SK-N-SH (cell line): ENCODE data around the gene RPH3AL. TPM values are rescaled to one million over a fixed set of nuclear protein-coding genes. Genes with fewer than 3 reads are reported as not detected.

ENCODE experiments used
- CTCF ChIA-PET: fragments of 300-600, 350-600 bp; formaldehyde crosslinking; extraction: SDS; loops from one replicate; lab custom pipeline; 2021; lab: Yijun Ruan, JAX
- POLR2A ChIA-PET: fragments of 350-600 bp; sonication (Branson Sonifier 250); formaldehyde crosslinking; extraction: SDS; loops from one replicate; lab custom pipeline; 2020; ENCODE audit warnings: antibody characterized with exemption, inconsistent platforms; lab: Yijun Ruan, JAX
- DNase-seq: peaks from one replicate; pipeline ENCODE4 v3.0.0; 2012
- H2AFZ ChIP-seq: fragments of 200-600 bp; sonication (generic); 2 replicates; pipeline ENCODE4 v1.8.1; 2016; ENCODE audit warnings: antibody characterized with exemption, mild to moderate bottlenecking, low read depth
- H3F3A ChIP-seq: fragments of 200-600 bp; sonication (generic); replicated peaks from 2 replicates; pipeline ENCODE3; 2016; ENCODE audit warnings: antibody characterized with exemption, mild to moderate bottlenecking; ENCODE audit not compliant: insufficient read depth
- H3K27ac ChIP-seq, 2 experiments: fragments of 200-500 bp in 1 of 2; fragments of 200-600 bp in 1 of 2; sonication (Bioruptor generic) in 1 of 2; sonication (generic), shearing (Covaris generic) in 1 of 2; 2 replicates each; pipeline versions ENCODE4 v1.5.1 to v1.6.1; 2014 to 2016; ENCODE audit warnings: low read depth in 2 of 2, inconsistent platforms in 1 of 2, low read length in 1 of 2, mild to moderate bottlenecking in 1 of 2, mixed read lengths in 1 of 2
- H3K27me3 ChIP-seq: fragments of 200-600 bp; sonication (generic), shearing (Covaris generic); 2 replicates; pipeline ENCODE4 v1.6.1; 2016; ENCODE audit warnings: mixed run types; ENCODE audit not compliant: insufficient read depth
- H3K36me3 ChIP-seq, 2 experiments: fragments of 200-500 bp in 1 of 2; fragments of 200-600 bp in 1 of 2; sonication (Bioruptor generic) in 1 of 2; sonication (generic) in 1 of 2; replicated peaks in 1 of 2; 2 replicates each; pipeline versions ENCODE3 to v1.5.1; 2014 to 2016; ENCODE audit warnings: low read length in 1 of 2, mild to moderate bottlenecking in 1 of 2; ENCODE audit not compliant: insufficient read depth in 2 of 2, control insufficient read depth in 1 of 2
- H3K4me1 ChIP-seq, 2 experiments: fragments of 200-500 bp in 1 of 2; fragments of 200-600 bp in 1 of 2; sonication (Bioruptor generic) in 1 of 2; sonication (generic), shearing (Covaris generic) in 1 of 2; 2 replicates each; pipeline versions ENCODE4 v1.5.1 to v1.6.1; 2014 to 2016; ENCODE audit warnings: low read depth in 1 of 2, low read length in 1 of 2, mixed run types in 1 of 2; ENCODE audit not compliant: insufficient read depth in 2 of 2, control insufficient read depth in 1 of 2
- H3K4me2 ChIP-seq: fragments of 200-600 bp; sonication (generic), shearing (Covaris generic); 2 replicates; pipeline ENCODE4 v1.6.1; 2017; ENCODE audit warnings: mixed run types
- H3K4me3 ChIP-seq, 2 experiments: fragments of 200-500 bp in 1 of 2; fragments of 200-600 bp in 1 of 2; sonication (Bioruptor generic) in 1 of 2; sonication (generic), shearing (Covaris generic) in 1 of 2; 2 replicates each; pipeline versions ENCODE4 v1.5.1 to v1.8.1; 2014 to 2016; ENCODE audit warnings: low read depth in 2 of 2, inconsistent platforms in 1 of 2, low read length in 1 of 2, mild to moderate bottlenecking in 1 of 2, mixed read lengths in 1 of 2, moderate library complexity in 1 of 2
- H3K79me2 ChIP-seq: fragments of 200-600 bp; sonication (generic); 2 replicates; pipeline ENCODE4 v1.8.1; 2017; ENCODE audit warnings: mild to moderate bottlenecking; ENCODE audit not compliant: insufficient read depth
- H3K9ac ChIP-seq: fragments of 200-600 bp; sonication (generic); 2 replicates; pipeline ENCODE4 v1.6.1; 2017; ENCODE audit warnings: mixed run types
- H3K9me2 ChIP-seq: fragments of 200-600 bp; sonication (generic); 2 replicates; pipeline ENCODE4 v1.6.1; 2017; ENCODE audit warnings: mixed run types
- H3K9me3 ChIP-seq: fragments of 200-600 bp; sonication (generic); 2 replicates; pipeline ENCODE4 v1.6.1; 2017; ENCODE audit warnings: mixed run types, mild to moderate bottlenecking, moderate library complexity
- H4K20me1 ChIP-seq: fragments of 200-600 bp; sonication (generic); 2 replicates; pipeline ENCODE4 v1.6.1; 2017; ENCODE audit warnings: mild to moderate bottlenecking, mixed run types; ENCODE audit not compliant: insufficient read depth
- CTCF ChIP-seq: fragments of 200-600 bp; sonication (generic); IDR thresholded peaks from 2 replicates; pipeline ENCODE4 v1.6.1; 2017; ENCODE audit warnings: antibody characterized with exemption, mild to moderate bottlenecking, moderate library complexity
- ELF1 ChIP-seq: IDR thresholded peaks from 2 replicates; pipeline ENCODE4 v1.4.0; 2012
- EZH2phosphoT487 ChIP-seq: fragments of 200-600 bp; sonication (generic); IDR thresholded peaks from 2 replicates; pipeline ENCODE4 v1.6.1; 2017; ENCODE audit warnings: low read depth, mixed run types, mild to moderate bottlenecking, antibody characterized with exemption, moderate library complexity, borderline replicate concordance
- FOSL2 ChIP-seq: IDR thresholded peaks from 2 replicates; pipeline ENCODE4 v1.4.0; 2012; ENCODE audit warnings: low read depth, mild to moderate bottlenecking, moderate library complexity, borderline replicate concordance
- FOXM1 ChIP-seq: IDR thresholded peaks from 2 replicates; pipeline ENCODE4 v1.4.0; 2012; ENCODE audit warnings: low read depth, mild to moderate bottlenecking
- IRF3 ChIP-seq: fragments of 150-350 bp; IDR thresholded peaks from 2 replicates; pipeline ENCODE4 v1.6.1; 2016; ENCODE audit warnings: mild to moderate bottlenecking, low read depth, low read length
- JUND ChIP-seq: IDR thresholded peaks from 2 replicates; pipeline ENCODE4 v1.4.0; 2012
- MAX ChIP-seq: IDR thresholded peaks from 2 replicates; pipeline ENCODE4 v1.4.0; 2012; ENCODE audit warnings: low read depth
- MEF2A ChIP-seq: IDR thresholded peaks from 2 replicates; pipeline ENCODE4 v1.4.0; 2012; ENCODE audit warnings: low read depth, borderline replicate concordance
- NFIC ChIP-seq: IDR thresholded peaks from 2 replicates; pipeline ENCODE4 v1.4.0; 2012; ENCODE audit warnings: borderline replicate concordance
- NRF1 ChIP-seq: IDR thresholded peaks from 2 replicates; pipeline ENCODE4 v1.6.1; 2012; ENCODE audit warnings: low read depth, mild to moderate bottlenecking, low read length
- PBX3 ChIP-seq: IDR thresholded peaks from 2 replicates; pipeline ENCODE4; 2012
- RAD21 ChIP-seq: IDR thresholded peaks from 2 replicates; pipeline ENCODE4 v1.6.1; 2012; ENCODE audit warnings: mild to moderate bottlenecking, low read length
- RXRA ChIP-seq: IDR thresholded peaks from 2 replicates; pipeline ENCODE4 v1.4.0; 2012; ENCODE audit warnings: low read depth, mild to moderate bottlenecking, borderline replicate concordance
- TAF1 ChIP-seq: IDR thresholded peaks from 2 replicates; pipeline ENCODE4 v1.6.1; 2012; ENCODE audit warnings: low read depth, mild to moderate bottlenecking, low read length, moderate library complexity, borderline replicate concordance
- TCF12 ChIP-seq: IDR thresholded peaks from 2 replicates; pipeline ENCODE4 v1.4.0; 2012
- USF1 ChIP-seq: IDR thresholded peaks from 2 replicates; pipeline ENCODE4 v1.4.0; 2012; ENCODE audit warnings: low read depth, borderline replicate concordance
- USF2 ChIP-seq: fragments of 150-350 bp; IDR thresholded peaks from 2 replicates; pipeline ENCODE4 v1.6.1; 2017; ENCODE audit warnings: antibody characterized with exemption, low read length, low read depth, borderline replicate concordance
- YY1 ChIP-seq: IDR thresholded peaks from 2 replicates; pipeline ENCODE4 v1.4.0; 2012; ENCODE audit warnings: low read depth, mild to moderate bottlenecking
- WGBS: methylation state at CpG from one replicate; pipeline ENCODE4 v1.1.6; 2017; ENCODE audit warnings: low lambda C conversion rate; 5-methylcytosine and 5-hydroxymethylcytosine counted together
- polyA plus RNA-seq, 3 experiments: library from polyadenylated mRNA; depleted of rRNA; stranded (reverse); fragments of >200 nt; gene quantifications; 2 replicates each; pipeline ENCODE4 v1.2.3, GENCODE V29; 2012

RPH3AL gene
- polyA plus RNA-seq, 1 of the 3 experiments (the other 2 are of a cell fraction) = 2.9 TPM

GRCh38 chr17:288802-289356 lies 63.7 kb downstream of the RPH3AL start:
- POLR2A ChIA-PET = no interaction called here
- 77% methylated on average over 16 of the region's 17 CpGs for WGBS
- DNase-seq = no peak
- no peak overlapping the region for H3K27ac ChIP-seq
- no peaks in the 10 kb centered on the region for H3K4me1 ChIP-seq
- CTCF ChIA-PET = no interaction called here
- no peak overlapping the region for H3K9ac ChIP-seq
- no peaks in the 10 kb centered on the region for H3F3A ChIP-seq
- H3K9me2 ChIP-seq = no peaks in the 10 kb centered on the region
- TF ChIP-seq RXRA = no peak
- H3K4me3 ChIP-seq = no peak overlapping the region
- H4K20me1 ChIP-seq = no peaks in the 10 kb centered on the region
- no peaks in the 10 kb centered on the region for H3K27me3 ChIP-seq
- no peaks in the 10 kb centered on the region for H3K36me3 ChIP-seq
- no peaks in the 10 kb centered on the region for H3K9me3 ChIP-seq
- H2AFZ ChIP-seq = no peak overlapping the region
- no peak overlapping the region for H3K4me2 ChIP-seq
- H3K79me2 ChIP-seq = no peaks in the 10 kb centered on the region

GRCh38 chr17:286571-286970 lies 66.0 kb downstream of the RPH3AL start:
- Histone ChIP-seq H3F3A (no peaks in the 10 kb centered on the region), H3K4me1 (no peaks in the 10 kb centered on the region), H3K9me2 (no peaks in the 10 kb centered on the region), H3K36me3 (no peaks in the 10 kb centered on the region), H3K4me2 (no peak overlapping the region), H3K79me2 (no peaks in the 10 kb centered on the region), H3K9ac (no peak overlapping the region), H3K9me3 (no peaks in the 10 kb centered on the region), H3K27ac (no peak overlapping the region), H3K4me3 (no peak overlapping the region), H4K20me1 (no peaks in the 10 kb centered on the region), H2AFZ (no peak overlapping the region), H3K27me3 (no peaks in the 10 kb centered on the region)
- ChIA-PET POLR2A (no interaction called here), CTCF (no interaction called here)
- 80% methylated on average over 12 of the region's 16 CpGs for WGBS
- TF ChIP-seq FOSL2 (no peak), RXRA (no peak), IRF3 (no peak), NRF1 (no peak), RAD21 (no peak), YY1 (no peak), EZH2phosphoT487 (no peak), CTCF (no peak), MAX (no peak), ELF1 (no peak), NFIC (no peak), JUND (no peak), USF2 (no peak), MEF2A (no peak), TCF12 (no peak), PBX3 (no peak), TAF1 (no peak), USF1 (no peak), FOXM1 (no peak)
- no peak for DNase-seq
